GM19099 (cell line): Measurements from ENCODE around the gene PANX3.

Experiments used
- POLR2A ChIP-seq: IDR thresholded peaks from 3 replicates; pipeline ENCODE4 v1.6.1; 2011; ENCODE audit warnings: low read depth; ENCODE audit not compliant: insufficient read length; ENCODE audit errors: extremely low read depth

Gene PANX3

GRCh38 chr11:124667601-124668000 is 56.4 kb downstream of the PANX3 start:
- TF ChIP-seq POLR2A: no peak

DNA sequence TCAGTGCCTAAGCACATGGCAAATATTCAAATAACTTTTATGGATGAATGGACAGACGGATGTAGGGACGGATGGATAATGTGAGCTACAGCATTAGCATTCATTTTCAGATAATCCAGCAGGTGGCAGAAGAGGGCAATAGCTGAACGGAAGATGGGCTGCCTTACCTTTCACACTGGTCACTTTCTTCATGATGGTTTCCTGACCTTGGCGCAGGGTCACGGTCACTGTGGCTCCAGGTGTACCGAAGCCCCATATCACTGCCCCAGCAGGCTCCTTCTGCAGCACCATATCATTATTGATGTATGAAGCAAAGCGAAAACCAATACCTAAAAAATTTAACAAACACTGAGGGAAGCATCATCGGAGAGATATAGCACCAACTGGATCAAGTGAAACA is 58.0 kb downstream of the PANX3 start:
- TF ChIP-seq POLR2A: no peak
